SK-N-MC (cell line): ENCODE measurements around the gene DTD1.

Source experiments
- EZH2 ChIP-seq: fragments of 200-600 bp; sonication (generic); IDR thresholded peaks from one replicate; pipeline ENCODE4 v1.6.1; 2017; ENCODE audit warnings: antibody characterized with exemption
- POLR2AphosphoS5 ChIP-seq: IDR thresholded peaks from 2 replicates; pipeline ENCODE4 v1.6.1; 2012; ENCODE audit warnings: mild to moderate bottlenecking, low read depth, low read length, borderline replicate concordance

GRCh38 chr20:18712131-18712530 is 124.3 kb downstream of the DTD1 start:
- no peak for TF ChIP-seq POLR2AphosphoS5
- no peak for TF ChIP-seq EZH2
